H1 (cell line): ENCODE results near the gene ZNF521. TPM values are rescaled to one million over a fixed set of nuclear protein-coding genes. Genes with fewer than 3 reads are reported as not detected.

ENCODE experiments used
- ASH2L ChIP-seq: fragments of 200-600, 300-600 bp; sonication (generic); IDR thresholded peaks from one replicate; pipeline ENCODE4 v1.7.1; 2017; ENCODE audit warnings: low read length
- CBX8 ChIP-seq: fragments of 300-800, 300-1000 bp; sonication (generic); IDR thresholded peaks from 2 replicates; pipeline ENCODE4 v1.7.1; 2016; ENCODE audit warnings: low read depth, low read length, borderline replicate concordance
- CEBPB ChIP-seq: IDR thresholded peaks from 2 replicates; pipeline ENCODE4 v1.6.1; 2012; ENCODE audit warnings: low read depth, low read length
- CHD7 ChIP-seq: fragments of 300-600 bp; sonication (generic); IDR thresholded peaks from 2 replicates; pipeline ENCODE4 v1.7.1; 2012; ENCODE audit warnings: low read length, moderate library complexity, mild to moderate bottlenecking, inconsistent platforms; ENCODE audit not compliant: insufficient replicate concordance
- CTBP2 ChIP-seq: IDR thresholded peaks from 2 replicates; pipeline ENCODE4 v1.7.0; 2011; ENCODE audit warnings: borderline replicate concordance, mild to moderate bottlenecking, moderate library complexity, mixed read lengths, low read length; ENCODE audit not compliant: insufficient read depth, insufficient read length
- KDM5A ChIP-seq: fragments of 200-600 bp; IDR thresholded peaks from 2 replicates; pipeline ENCODE4 v1.7.1; 2012; ENCODE audit warnings: mild to moderate bottlenecking, low read length, inconsistent platforms, mixed read lengths
- TEAD4 ChIP-seq: IDR thresholded peaks from 2 replicates; pipeline ENCODE4 v1.6.1; 2012; ENCODE audit warnings: low read depth, low read length, inconsistent platforms, mixed read lengths
- ZNF274 ChIP-seq: IDR thresholded peaks from 2 replicates; pipeline ENCODE4 v1.7.0; 2012; ENCODE audit warnings: low read length, borderline replicate concordance; ENCODE audit errors: extremely low read depth
- polyA plus RNA-seq, 7 experiments: library from polyadenylated mRNA; depleted of rRNA in 3 of 7; stranded (reverse) in 5 of 7; unstranded in 2 of 7; fragments of >200 nt in 5 of 7; fragments of 200-250 nt in 2 of 7; gene quantifications; 1 replicate in 5 of 7; 2 replicates in 1 of 7; 4 replicates in 1 of 7; pipeline versions ENCODE4 v1.2.1 to v1.2.3, GENCODE V29; 2011 to 2013; ENCODE audit warnings: missing spikeins in 2 of 7, mixed read lengths in 2 of 7
- total RNA-seq: library from RNA; stranded (reverse); fragmentation: NEBNext Ultra II Directional; extraction: Animal tissue kit (Norgen Biotek cat#: 25700); gene quantifications from 2 replicates; pipeline ENCODE4 v1.2.1, GENCODE V29; 2021
- TF ChIP-seq, protein P1 (sequence below): IDR thresholded peaks from 2 replicates; pipeline ENCODE4 v1.6.1; 2011; ENCODE audit warnings: low read depth, mild to moderate bottlenecking, low read length; ENCODE audit not compliant: insufficient read depth

ZNF521 gene
- total and polyA plus RNA-seq, 2 of the 8 experiments (the other 6 are each of a cell fraction or from before 2014, with no cell fraction given): 9.5 to 15.8 TPM

GRCh38 chr18:25308381-25308780 is 43.6 kb downstream of the ZNF521 start (continued):
- TF ChIP-seq CHD7: no peak
- TF ChIP-seq TEAD4: no peak
- no peak for TF ChIP-seq CEBPB
- TF ChIP-seq CTBP2: no peak
- TF ChIP-seq CBX8: no peak
- TF ChIP-seq, protein P1, sequence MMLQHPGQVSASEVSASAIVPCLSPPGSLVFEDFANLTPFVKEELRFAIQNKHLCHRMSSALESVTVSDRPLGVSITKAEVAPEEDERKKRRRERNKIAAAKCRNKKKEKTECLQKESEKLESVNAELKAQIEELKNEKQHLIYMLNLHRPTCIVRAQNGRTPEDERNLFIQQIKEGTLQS: no peak
- no peak for TF ChIP-seq ZNF274
- no peak for TF ChIP-seq ASH2L
- TF ChIP-seq KDM5A: no peak
